Activated B cell treated with CpG ODN at 0.5 μM for 24 hours (primary cell): ENCODE measurements around the gene TMEM167A. TPM values are rescaled to one million over a fixed set of nuclear protein-coding genes. Genes with fewer than 3 reads are reported as not detected.

Experiments used
- ATAC-seq: fragments of 200-7000 bp; cut with Tn5 transposase; one replicate; pipeline ENCODE4 v1.10.0; 2021; ENCODE audit warnings: low read depth, mild to moderate bottlenecking, moderate library complexity
- CTCF ChIA-PET: fragments of 350-600 bp; sonication (Branson Sonifier 250); formaldehyde crosslinking; loops from one replicate; lab custom pipeline; 2021; ENCODE audit warnings: antibody characterized with exemption; lab: Charles Lee
- POLR2A ChIA-PET: fragments of 350-600 bp; sonication (Branson Sonifier 250); formaldehyde crosslinking; loops from one replicate; lab custom pipeline; 2021; ENCODE audit warnings: antibody characterized with exemption; lab: Charles Lee
- DNase-seq: peaks from one replicate; pipeline ENCODE4 v3.0.0; 2022
- H3K27ac Mint-ChIP-seq: one replicate; pipeline ENCODE4 v1.8.0; 2020; ENCODE audit warnings: mixed read lengths
- H3K27me3 Mint-ChIP-seq: one replicate; pipeline ENCODE4 v1.8.0; 2021; ENCODE audit warnings: mixed read lengths
- H3K36me3 Mint-ChIP-seq: one replicate; pipeline ENCODE4 v1.8.0; 2021; ENCODE audit warnings: low read depth, mixed read lengths
- H3K4me1 Mint-ChIP-seq: one replicate; pipeline ENCODE4 v1.8.0; 2021; ENCODE audit warnings: mixed read lengths
- H3K4me3 Mint-ChIP-seq: one replicate; pipeline ENCODE4 v1.8.0; 2020; ENCODE audit warnings: mild to moderate bottlenecking, mixed read lengths
- H3K9me3 Mint-ChIP-seq: one replicate; pipeline ENCODE4 v1.8.0; 2020; ENCODE audit warnings: mixed read lengths
- intact Hi-C: fragments of 100-400 bp; cut with micrococcal nuclease; formaldehyde crosslinking; loops from one replicate; pipeline ENCODE4 v1.15.1; 2024
- total RNA-seq: library from RNA; stranded (reverse); gene quantifications from 2 replicates; pipeline ENCODE4 v1.2.3, GENCODE V29; 2022
- TF ChIP-seq, protein P1 (sequence below): fragments of 200-600 bp; IDR thresholded peaks from one replicate; pipeline ENCODE4 v1.8.0; 2022; ENCODE audit warnings: antibody characterized with exemption, mild to moderate bottlenecking

The TMEM167A gene
- total RNA-seq, 1 donor from 2014 or later, result 50.3 TPM

DNA sequence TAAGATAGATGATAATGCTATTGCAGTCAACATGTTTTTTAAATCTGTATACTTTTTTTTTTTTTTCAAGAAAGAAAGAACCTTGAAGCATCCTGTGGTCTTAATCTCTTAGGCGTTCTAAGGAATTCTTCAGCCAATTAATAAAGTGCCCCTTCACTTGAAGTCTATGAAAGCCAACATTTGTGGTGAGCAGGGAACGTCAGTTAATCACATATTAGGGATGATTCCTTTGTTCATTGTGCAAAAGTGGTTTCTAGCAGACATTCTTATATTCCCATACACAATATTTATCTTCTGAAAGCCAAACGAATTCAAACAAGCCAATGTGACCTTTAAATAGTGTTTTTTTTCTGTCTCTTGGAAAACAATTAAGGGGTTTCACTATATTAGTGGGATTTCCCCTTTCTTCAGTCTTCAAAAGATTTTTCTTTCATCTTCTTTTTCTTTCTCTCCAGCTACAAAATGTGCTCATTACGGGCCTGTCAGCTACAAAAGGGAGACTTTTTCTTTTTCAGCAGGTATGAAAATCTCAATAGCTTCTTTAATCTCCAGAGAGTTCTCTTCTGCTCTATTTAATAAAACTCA lies 40.1 kb downstream of the TMEM167A start:
- H3K4me1 Mint-ChIP-seq, result no peaks in the 10 kb centered on the region
- intact Hi-C loops, result no loop called here
- no peak overlapping the region for H3K27ac Mint-ChIP-seq
- H3K36me3 Mint-ChIP-seq, result no peaks in the 10 kb centered on the region
- no peak overlapping the region for H3K4me3 Mint-ChIP-seq
- no peak for ATAC-seq
- no peaks in the 10 kb centered on the region for H3K9me3 Mint-ChIP-seq
- H3K27me3 Mint-ChIP-seq, result peaks cover 3% of the 10 kb centered on the region
- POLR2A ChIA-PET, result no interaction called here
- TF ChIP-seq, protein P1, sequence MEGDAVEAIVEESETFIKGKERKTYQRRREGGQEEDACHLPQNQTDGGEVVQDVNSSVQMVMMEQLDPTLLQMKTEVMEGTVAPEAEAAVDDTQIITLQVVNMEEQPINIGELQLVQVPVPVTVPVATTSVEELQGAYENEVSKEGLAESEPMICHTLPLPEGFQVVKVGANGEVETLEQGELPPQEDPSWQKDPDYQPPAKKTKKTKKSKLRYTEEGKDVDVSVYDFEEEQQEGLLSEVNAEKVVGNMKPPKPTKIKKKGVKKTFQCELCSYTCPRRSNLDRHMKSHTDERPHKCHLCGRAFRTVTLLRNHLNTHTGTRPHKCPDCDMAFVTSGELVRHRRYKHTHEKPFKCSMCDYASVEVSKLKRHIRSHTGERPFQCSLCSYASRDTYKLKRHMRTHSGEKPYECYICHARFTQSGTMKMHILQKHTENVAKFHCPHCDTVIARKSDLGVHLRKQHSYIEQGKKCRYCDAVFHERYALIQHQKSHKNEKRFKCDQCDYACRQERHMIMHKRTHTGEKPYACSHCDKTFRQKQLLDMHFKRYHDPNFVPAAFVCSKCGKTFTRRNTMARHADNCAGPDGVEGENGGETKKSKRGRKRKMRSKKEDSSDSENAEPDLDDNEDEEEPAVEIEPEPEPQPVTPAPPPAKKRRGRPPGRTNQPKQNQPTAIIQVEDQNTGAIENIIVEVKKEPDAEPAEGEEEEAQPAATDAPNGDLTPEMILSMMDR, result no peak
- no peak for DNase-seq
- CTCF ChIA-PET, result no interaction called here

DNA sequence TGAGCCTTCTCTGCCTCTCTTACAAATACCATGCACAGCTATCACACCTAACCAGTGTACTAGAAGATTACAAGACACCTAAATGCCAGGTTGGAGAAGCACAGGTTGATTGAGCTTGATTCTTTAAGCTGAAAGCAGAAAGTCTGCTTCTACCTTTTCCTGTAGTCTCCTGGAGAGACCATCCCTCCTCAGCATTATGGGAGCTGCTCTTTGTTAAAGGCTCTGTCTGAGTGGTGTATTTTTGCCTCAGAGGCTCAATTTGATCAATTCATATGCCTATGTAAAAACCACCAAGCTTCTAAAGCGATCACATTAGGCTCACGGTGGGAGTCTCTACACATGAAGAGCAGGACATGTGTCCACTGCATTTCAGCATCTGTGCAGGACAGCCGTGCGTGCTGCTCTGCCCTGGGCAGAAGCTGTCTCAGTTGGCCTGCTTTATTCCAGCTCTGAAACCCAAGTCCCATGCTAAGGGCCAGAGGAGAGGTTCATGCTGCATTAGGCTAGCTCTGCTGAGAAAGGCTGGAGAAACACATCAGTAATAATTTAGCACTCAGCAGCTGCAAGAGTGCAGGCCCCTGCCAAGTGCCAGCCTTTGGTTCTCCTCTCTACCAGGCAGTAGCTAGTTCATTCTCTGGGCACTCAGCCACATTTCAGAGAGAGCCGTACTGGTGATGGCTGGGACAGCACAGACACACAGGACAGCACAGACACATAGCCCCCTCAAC lies 41.7 kb downstream of the TMEM167A start:
- no peak for ATAC-seq
- intact Hi-C loops, result no loop called here
- Mint-ChIP-seq H3K9me3 (no peaks in the 10 kb centered on the region), H3K4me3 (no peak overlapping the region), H3K27me3 (peaks cover 3% of the 10 kb centered on the region), H3K36me3 (no peaks in the 10 kb centered on the region), H3K4me1 (no peaks in the 10 kb centered on the region), H3K27ac (no peak overlapping the region)
- DNase-seq, result no peak
- TF ChIP-seq, protein P1, result no peak
- ChIA-PET POLR2A (interaction anchor here (1.0 kb wide), 1 partner anchor 42 kb away, joined by 3 read pairs; the partner anchor contains the start of genes TMEM167A and XRCC4), CTCF (interaction anchor here (0.6 kb wide), 1 partner anchor 1984 kb away, joined by 3 read pairs; no protein-coding TSS in a partner anchor)

- Mint-ChIP-seq H3K36me3 (no peaks in the 10 kb centered on the region), H3K9me3 (no peaks in the 10 kb centered on the region), H3K4me3 (no peak overlapping the region), H3K27ac (no peak overlapping the region), H3K4me1 (no peaks in the 10 kb centered on the region), H3K27me3 (peaks cover 3% of the 10 kb centered on the region)
- intact Hi-C loops, result no loop called here
- ATAC-seq, result no peak
- ChIA-PET POLR2A (no interaction called here), CTCF (no interaction called here)
- DNase-seq, result no peak
- TF ChIP-seq, protein P1, result no peak
These were observed 42.5 kb downstream of the TMEM167A start for GRCh38 chr5:83034528-83035207.

- ATAC-seq (no peak), DNase-seq (no peak)
- no peak overlapping the region for H3K27ac Mint-ChIP-seq
- no peak overlapping the region for H3K4me3 Mint-ChIP-seq
- H3K27me3 Mint-ChIP-seq, result peaks cover 3% of the 10 kb centered on the region
- H3K9me3 Mint-ChIP-seq, result no peaks in the 10 kb centered on the region
- intact Hi-C loops, result no loop called here
- H3K4me1 Mint-ChIP-seq, result no peaks in the 10 kb centered on the region
- POLR2A ChIA-PET, result no interaction called here
- no peaks in the 10 kb centered on the region for H3K36me3 Mint-ChIP-seq
- TF ChIP-seq, protein P1, result no peak
- CTCF ChIA-PET, result no interaction called here
These were observed 43.2 kb downstream of the TMEM167A start for GRCh38 chr5:83034036-83034435.

DNA sequence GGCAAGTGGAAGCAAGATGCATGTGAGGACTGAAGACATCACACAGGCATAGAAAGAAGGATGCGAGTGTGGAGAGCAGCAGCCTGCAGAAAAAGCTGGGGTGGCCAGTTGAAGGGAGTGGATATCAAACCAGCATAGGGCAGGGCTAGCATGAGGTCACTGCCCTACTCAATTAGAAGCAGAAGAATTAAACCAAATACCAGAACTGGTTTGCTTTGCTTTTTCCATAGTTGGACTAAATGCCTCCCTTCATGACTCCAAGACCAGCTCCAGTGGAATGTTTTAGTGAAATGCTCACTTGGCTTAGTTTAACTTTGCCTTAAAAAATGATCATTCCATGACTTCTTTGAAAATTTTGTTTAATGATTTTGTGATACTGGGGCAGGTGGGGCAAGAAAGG lies 45.8 kb downstream of the TMEM167A start:
- peaks cover 2% of the 10 kb centered on the region for H3K9me3 Mint-ChIP-seq
- H3K27me3 Mint-ChIP-seq, result peaks cover 3% of the 10 kb centered on the region
- H3K4me1 Mint-ChIP-seq, result peaks cover 12% of the 10 kb centered on the region
- intact Hi-C loops, result no loop called here
- H3K4me3 Mint-ChIP-seq, result no peak overlapping the region
- DNase-seq (no peak), ATAC-seq (no peak)
- no peak overlapping the region for H3K27ac Mint-ChIP-seq
- no peaks in the 10 kb centered on the region for H3K36me3 Mint-ChIP-seq
- TF ChIP-seq, protein P1, result no peak
- ChIA-PET POLR2A (no interaction called here), CTCF (no interaction called here)
